Retinal pigment epithelial cell (primary cell): ENCODE measurements around the gene GGA2.
A peak's percentile ranks its signal among the peaks of the same experiment; 100 is the strongest.

Experiments used
- DNase-seq: peaks from one replicate; pipeline ENCODE4 v3.0.0-alpha.2; 2010; ENCODE audit warnings: low read depth
- H3K4me3 ChIP-seq: 2 replicates; pipeline ENCODE4 v1.5.1; 2011; ENCODE audit warnings: mild to moderate bottlenecking, low read length, control low read depth, moderate library complexity
- TF ChIP-seq, protein P1 (sequence below): conservative IDR thresholded peaks from 2 replicates; pipeline ENCODE4 v1.5.1; 2011; ENCODE audit warnings: low read depth, low read length, control low read depth, inconsistent platforms

The GGA2 gene

DNA sequence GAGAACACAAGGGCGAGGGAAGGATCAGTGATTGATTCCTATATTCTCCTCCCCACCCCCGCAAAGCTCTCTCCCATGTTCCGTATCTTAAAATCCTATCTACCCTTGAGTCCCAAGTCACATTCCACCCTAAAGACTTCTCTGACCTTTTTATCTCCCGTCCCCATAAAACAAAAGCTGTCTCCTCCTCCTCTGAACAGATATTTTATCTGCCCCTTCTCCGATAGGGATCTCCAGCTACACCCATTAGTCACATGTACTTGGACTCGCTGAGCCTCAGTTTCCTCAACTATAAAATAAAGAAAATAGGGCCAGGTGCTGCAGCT lies 12.8 kb downstream of the GGA2 start:
- peak overlapping the region; percentile 15 for H3K4me3 ChIP-seq
- DNase-seq = no peak
- TF ChIP-seq, protein P1, sequence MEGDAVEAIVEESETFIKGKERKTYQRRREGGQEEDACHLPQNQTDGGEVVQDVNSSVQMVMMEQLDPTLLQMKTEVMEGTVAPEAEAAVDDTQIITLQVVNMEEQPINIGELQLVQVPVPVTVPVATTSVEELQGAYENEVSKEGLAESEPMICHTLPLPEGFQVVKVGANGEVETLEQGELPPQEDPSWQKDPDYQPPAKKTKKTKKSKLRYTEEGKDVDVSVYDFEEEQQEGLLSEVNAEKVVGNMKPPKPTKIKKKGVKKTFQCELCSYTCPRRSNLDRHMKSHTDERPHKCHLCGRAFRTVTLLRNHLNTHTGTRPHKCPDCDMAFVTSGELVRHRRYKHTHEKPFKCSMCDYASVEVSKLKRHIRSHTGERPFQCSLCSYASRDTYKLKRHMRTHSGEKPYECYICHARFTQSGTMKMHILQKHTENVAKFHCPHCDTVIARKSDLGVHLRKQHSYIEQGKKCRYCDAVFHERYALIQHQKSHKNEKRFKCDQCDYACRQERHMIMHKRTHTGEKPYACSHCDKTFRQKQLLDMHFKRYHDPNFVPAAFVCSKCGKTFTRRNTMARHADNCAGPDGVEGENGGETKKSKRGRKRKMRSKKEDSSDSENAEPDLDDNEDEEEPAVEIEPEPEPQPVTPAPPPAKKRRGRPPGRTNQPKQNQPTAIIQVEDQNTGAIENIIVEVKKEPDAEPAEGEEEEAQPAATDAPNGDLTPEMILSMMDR = no peak

DNA sequence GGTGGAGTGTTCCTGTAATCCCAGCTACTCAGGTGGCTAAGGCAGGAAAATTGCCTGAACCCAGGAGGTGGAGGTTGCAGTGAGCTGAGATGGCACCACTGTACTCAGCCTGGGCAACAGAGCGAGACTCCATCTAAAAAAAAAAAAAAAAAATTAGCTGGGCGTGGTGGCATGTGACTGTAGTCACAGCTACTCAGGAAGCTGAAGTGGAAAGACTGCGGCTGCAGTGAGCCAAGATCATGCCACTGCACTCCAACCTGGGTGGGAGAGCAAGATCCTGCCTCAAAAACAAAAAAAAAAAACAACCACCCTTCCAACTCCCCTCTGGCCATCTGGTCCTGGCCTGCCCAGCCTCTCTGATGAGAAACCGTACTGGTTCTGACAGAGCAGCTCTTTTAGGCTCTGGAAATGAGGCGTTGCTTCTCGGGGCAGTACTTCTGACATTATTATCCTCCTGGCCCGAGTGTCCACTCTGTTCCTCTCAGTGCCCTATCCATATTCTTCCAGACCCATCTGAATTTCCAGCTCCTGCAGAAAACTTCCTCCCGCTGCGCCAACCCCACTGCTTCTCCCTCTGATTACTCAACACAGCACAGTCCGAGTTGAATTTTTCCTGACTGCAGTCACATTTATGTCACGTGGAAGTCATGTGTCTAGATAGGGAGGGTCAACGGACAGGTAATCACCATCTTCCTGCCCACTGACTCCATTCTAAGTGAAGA lies 13.3 kb downstream of the GGA2 start:
- no peak for DNase-seq
- H3K4me3 ChIP-seq = peak overlapping the region; percentile 15
- TF ChIP-seq, protein P1 = no peak

DNA sequence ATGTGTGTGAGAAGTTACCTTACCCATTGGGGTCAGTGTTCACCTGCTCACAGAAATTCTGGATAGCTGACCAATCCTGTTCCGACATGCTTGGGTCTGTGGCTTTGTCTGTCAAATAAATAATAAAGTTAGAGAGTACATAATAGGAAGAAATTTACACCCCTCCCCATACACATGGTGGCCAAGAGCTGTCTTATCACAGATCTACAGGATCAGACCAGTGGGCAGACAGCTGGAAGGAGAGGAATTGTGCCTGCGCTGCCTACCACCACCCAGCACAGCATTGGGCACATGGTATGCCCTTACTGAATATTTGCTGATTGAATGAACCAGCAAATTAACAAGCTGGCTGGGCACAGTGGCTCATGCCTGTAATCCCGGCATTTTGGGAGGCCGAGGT lies 14.6 kb downstream of the GGA2 start:
- no peak for DNase-seq
- TF ChIP-seq, protein P1 = no peak

DNA sequence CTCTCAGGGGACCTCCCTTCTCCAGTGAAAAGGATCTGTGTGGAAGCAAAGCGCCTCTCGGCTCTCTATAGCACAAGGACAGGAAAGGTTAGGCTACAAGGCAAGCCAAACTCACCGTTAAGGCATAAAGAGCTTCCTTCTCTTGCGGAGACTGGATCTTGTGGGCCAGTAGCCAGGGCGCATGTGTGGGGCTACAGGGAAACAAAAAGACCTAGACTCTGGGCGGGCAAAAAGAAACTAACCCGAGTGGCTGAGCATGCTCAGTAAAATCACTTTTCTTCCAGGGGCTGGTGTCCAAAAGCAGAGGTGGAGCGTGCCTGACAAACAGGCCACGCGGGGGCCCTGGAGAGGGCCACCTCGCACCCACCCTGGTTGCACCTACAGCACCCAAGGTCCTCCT lies 16.1 kb downstream of the GGA2 start:
- no peak for DNase-seq
- TF ChIP-seq, protein P1 = no peak
- H3K4me3 ChIP-seq = no peak overlapping the region

More for the DNA sequence above, 14.6 kb downstream of the GGA2 start:
- no peak overlapping the region for H3K4me3 ChIP-seq

DNA sequence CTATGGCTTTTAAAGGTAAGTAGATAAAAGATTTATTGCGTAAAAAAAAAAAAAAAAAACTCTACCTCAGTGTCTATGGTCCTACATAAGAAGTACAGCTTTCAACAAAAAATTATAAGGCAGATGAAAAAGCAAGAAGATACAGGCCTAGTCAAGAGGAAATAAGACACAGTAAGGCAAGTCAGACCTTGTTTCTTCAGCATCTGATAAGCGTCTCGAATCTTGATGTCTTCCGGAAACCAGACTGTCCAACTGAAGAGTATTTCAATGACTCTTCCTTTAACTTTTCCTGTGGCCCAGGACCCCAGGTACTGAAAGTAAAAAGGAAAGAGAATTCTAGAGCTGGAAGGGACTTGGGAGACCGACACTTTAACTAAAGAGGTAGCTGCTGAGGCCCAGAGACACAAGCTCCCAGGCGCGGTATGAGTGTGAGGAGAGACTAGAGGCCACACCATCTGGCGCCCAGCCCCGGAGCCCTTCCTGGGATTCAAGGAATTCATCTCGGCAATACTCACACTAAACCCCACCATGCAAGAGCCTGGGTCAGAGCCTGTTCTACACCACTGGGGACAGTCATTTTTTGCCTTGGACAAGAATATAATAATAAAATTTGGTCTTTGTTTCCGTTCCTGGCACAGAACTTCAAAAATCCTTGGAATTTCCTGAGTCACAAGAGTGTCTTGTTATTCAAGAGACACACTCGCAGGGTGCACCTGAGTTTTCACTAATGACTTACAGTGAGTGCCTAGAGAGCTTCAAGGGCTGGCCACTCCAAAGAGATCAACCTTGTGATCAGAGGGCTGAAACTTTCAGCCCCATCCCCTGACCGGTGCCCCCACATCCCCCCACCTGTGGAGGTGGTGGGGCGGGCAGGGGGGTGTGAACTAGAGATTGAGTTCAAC lies 18.6 kb downstream of the GGA2 start:
- TF ChIP-seq, protein P1 = no peak
- DNase-seq = no peak

DNA sequence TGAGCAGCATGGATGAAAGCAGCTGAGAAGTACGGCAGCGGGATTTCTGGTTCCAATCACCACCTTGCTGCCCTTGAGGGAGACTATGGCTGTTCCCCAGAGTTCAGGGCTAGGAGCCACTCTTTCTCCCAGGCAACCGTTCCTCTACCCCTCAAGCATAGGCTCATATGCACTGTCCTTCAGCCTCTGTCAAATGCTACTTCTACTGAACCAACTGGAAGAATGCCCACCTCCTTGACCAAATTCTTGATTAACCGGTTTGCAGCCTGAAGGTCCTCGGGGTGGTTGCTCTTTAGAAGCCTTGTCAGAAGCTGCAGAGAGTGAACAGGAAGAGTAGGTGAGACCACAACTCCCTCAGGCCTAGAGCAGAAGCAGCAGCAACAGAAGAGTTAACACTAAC lies 23.8 kb downstream of the GGA2 start:
- TF ChIP-seq, protein P1 = no peak
- DNase-seq = no peak
- no peak overlapping the region for H3K4me3 ChIP-seq

More for the DNA sequence above, 18.6 kb downstream of the GGA2 start:
- no peak overlapping the region for H3K4me3 ChIP-seq

DNA sequence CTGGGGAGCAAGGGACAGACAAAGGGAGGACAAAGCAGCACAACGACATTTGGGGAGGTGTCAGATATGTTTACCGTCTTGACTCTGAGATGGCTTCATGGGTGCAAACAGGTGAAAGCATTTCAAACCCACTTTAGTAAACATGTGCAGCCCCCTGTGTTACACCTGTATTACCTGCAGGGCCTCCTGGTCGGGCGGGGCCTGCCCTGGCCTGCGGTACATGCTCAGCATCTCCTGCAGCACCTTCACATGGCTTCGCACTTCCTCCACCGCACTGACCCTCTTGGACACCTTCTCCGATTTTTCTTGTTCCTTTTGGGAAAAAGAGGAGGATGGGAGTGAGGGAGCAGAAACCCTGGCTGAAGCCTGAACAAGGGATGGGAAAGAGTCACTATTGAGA lies 24.5 kb downstream of the GGA2 start:
- TF ChIP-seq, protein P1 = no peak
- no peak overlapping the region for H3K4me3 ChIP-seq
- no peak for DNase-seq
